ENCODE results near the gene FNTB. TPM values are rescaled to one million over a fixed set of nuclear protein-coding genes. Genes with fewer than 3 reads are reported as not detected.

Gene FNTB
- total and polyA plus RNA-seq, 2 experiments from 2014 or later = 18.1 to 24.3 TPM

- Histone ChIP-seq H3K9me2 (replicated peaks; ENCODE audit: insufficient read depth) (no peaks in the 10 kb centered on the region), H3K36me3 (replicated peaks; ENCODE audit: insufficient read depth, low read depth) (no peaks in the 10 kb centered on the region), H4K20me1 (ENCODE audit: insufficient read depth, poor library complexity, severe bottlenecking) (no peaks in the 10 kb centered on the region), H3K4me3 (no peak overlapping the region), H3K9me3 (ENCODE audit: low read depth) (no peaks in the 10 kb centered on the region), H3K79me2 (no peaks in the 10 kb centered on the region), H3K27me3 (no peaks in the 10 kb centered on the region), H2AFZ (no peak overlapping the region), H3K4me2 (no peak overlapping the region), H3K27ac (no peak overlapping the region), H3K4me1 (ENCODE audit: insufficient read depth) (no peaks in the 10 kb centered on the region)
- no peak for DNase-seq (ENCODE audit: low spot score)
- WGBS (ENCODE audit: low lambda C conversion rate, missing lambda C conversion rate) = 95% methylated on average over 3 of the region's 3 CpGs
- TF ChIP-seq CTCF (IDR thresholded peaks at IDR 0.05; ENCODE audit: poor library complexity) (no peak), EZH2 (IDR thresholded peaks at IDR 0.05; ENCODE audit: borderline replicate concordance) (no peak), EZH2phosphoT487 (IDR thresholded peaks at IDR 0.05; ENCODE audit: low read depth, severe bottlenecking, unreplicated experiment) (no peak)
These were observed 46.5 kb downstream of the FNTB start for GRCh38 chr14:65033181-65033580.

- Histone ChIP-seq H3K4me2 (no peak overlapping the region), H2AFZ (no peak overlapping the region), H3K36me3 (replicated peaks; ENCODE audit: insufficient read depth, low read depth) (no peaks in the 10 kb centered on the region), H3K79me2 (no peaks in the 10 kb centered on the region), H3K9me2 (replicated peaks; ENCODE audit: insufficient read depth) (no peaks in the 10 kb centered on the region), H3K27me3 (no peaks in the 10 kb centered on the region), H4K20me1 (ENCODE audit: insufficient read depth, poor library complexity, severe bottlenecking) (no peaks in the 10 kb centered on the region), H3K4me3 (no peak overlapping the region), H3K27ac (no peak overlapping the region), H3K9me3 (ENCODE audit: low read depth) (no peaks in the 10 kb centered on the region), H3K4me1 (ENCODE audit: insufficient read depth) (no peaks in the 10 kb centered on the region)
- WGBS (ENCODE audit: low lambda C conversion rate, missing lambda C conversion rate) = 89% methylated on average over 4 of the region's 4 CpGs
- no peak for DNase-seq (ENCODE audit: low spot score)
- TF ChIP-seq CTCF (IDR thresholded peaks at IDR 0.05; ENCODE audit: poor library complexity) = no peak
- no peak for TF ChIP-seq EZH2 (IDR thresholded peaks at IDR 0.05; ENCODE audit: borderline replicate concordance)
- TF ChIP-seq EZH2phosphoT487 (IDR thresholded peaks at IDR 0.05; ENCODE audit: low read depth, severe bottlenecking, unreplicated experiment) = no peak
These were observed 47.3 kb downstream of the FNTB start for GRCh38 chr14:65034021-65034420.

GRCh38 chr14:65035049-65035448 lies 48.4 kb downstream of the FNTB start:
- no peaks in the 10 kb centered on the region for H3K27me3 ChIP-seq
- no peak for TF ChIP-seq CTCF (IDR thresholded peaks at IDR 0.05; ENCODE audit: poor library complexity)
- no peak for TF ChIP-seq EZH2 (IDR thresholded peaks at IDR 0.05; ENCODE audit: borderline replicate concordance)
- no peak for TF ChIP-seq EZH2phosphoT487 (IDR thresholded peaks at IDR 0.05; ENCODE audit: low read depth, severe bottlenecking, unreplicated experiment)
- H3K27ac ChIP-seq = no peak overlapping the region
- no peaks in the 10 kb centered on the region for H3K9me2 ChIP-seq (replicated peaks; ENCODE audit: insufficient read depth)
- H3K36me3 ChIP-seq (replicated peaks; ENCODE audit: insufficient read depth, low read depth) = no peaks in the 10 kb centered on the region
- no peaks in the 10 kb centered on the region for H3K4me1 ChIP-seq (ENCODE audit: insufficient read depth)
- 92% methylated on average over 4 of the region's 4 CpGs for WGBS (ENCODE audit: low lambda C conversion rate, missing lambda C conversion rate)
- H3K79me2 ChIP-seq = no peaks in the 10 kb centered on the region
- no peak overlapping the region for H3K4me2 ChIP-seq
- H4K20me1 ChIP-seq (ENCODE audit: insufficient read depth, poor library complexity, severe bottlenecking) = no peaks in the 10 kb centered on the region
- no peak overlapping the region for H2AFZ ChIP-seq
- no peak overlapping the region for H3K4me3 ChIP-seq
- DNase-seq (ENCODE audit: low spot score) = no peak
- H3K9me3 ChIP-seq (ENCODE audit: low read depth) = no peaks in the 10 kb centered on the region

GRCh38 chr14:65038966-65039365 lies 52.3 kb downstream of the FNTB start:
- Histone ChIP-seq H3K27me3 (no peaks in the 10 kb centered on the region), H3K4me3 (no peak overlapping the region), H3K27ac (no peak overlapping the region), H2AFZ (no peak overlapping the region), H3K4me1 (ENCODE audit: insufficient read depth) (no peaks in the 10 kb centered on the region), H3K79me2 (no peaks in the 10 kb centered on the region), H3K4me2 (no peak overlapping the region), H3K9me2 (replicated peaks; ENCODE audit: insufficient read depth) (no peaks in the 10 kb centered on the region), H3K36me3 (replicated peaks; ENCODE audit: insufficient read depth, low read depth) (no peaks in the 10 kb centered on the region), H3K9me3 (ENCODE audit: low read depth) (no peaks in the 10 kb centered on the region), H4K20me1 (ENCODE audit: insufficient read depth, poor library complexity, severe bottlenecking) (no peaks in the 10 kb centered on the region)
- TF ChIP-seq CTCF (IDR thresholded peaks at IDR 0.05; ENCODE audit: poor library complexity) (no peak), EZH2phosphoT487 (IDR thresholded peaks at IDR 0.05; ENCODE audit: low read depth, severe bottlenecking, unreplicated experiment) (no peak), EZH2 (IDR thresholded peaks at IDR 0.05; ENCODE audit: borderline replicate concordance) (no peak)
- WGBS (ENCODE audit: low lambda C conversion rate, missing lambda C conversion rate) = 87% methylated on average over 2 of the region's 2 CpGs
- no peak for DNase-seq (ENCODE audit: low spot score)

Measured in hepatocyte (in vitro differentiated cells).